GM23338 (cell line): Measurements from ENCODE around the gene ZNF565. TPM values are rescaled to one million over a fixed set of nuclear protein-coding genes. Genes with fewer than 3 reads are reported as not detected.

Source experiments
- ATAC-seq: fragments of 200-7000 bp; cut with Tn5 transposase; 3 replicates; pipeline ENCODE4 v1.9.1; 2020
- DNase-seq: peaks from one replicate; pipeline ENCODE4 v3.0.0-alpha.2; 2015; ENCODE audit warnings: low spot score
- H2AFZ ChIP-seq: fragments of 200-600 bp; sonication (generic); 2 replicates; pipeline ENCODE4 v1.8.0; 2016; ENCODE audit warnings: antibody characterized with exemption, mild to moderate bottlenecking, moderate library complexity
- H3F3A ChIP-seq: fragments of 200-600 bp; sonication (generic); replicated peaks from 2 replicates; pipeline ENCODE4 v1.8.0; 2017; ENCODE audit warnings: antibody characterized with exemption, mixed run types, low read depth
- H3K27ac ChIP-seq: fragments of 200-600 bp; sonication (generic); 2 replicates; pipeline ENCODE4 v1.6.1; 2016; ENCODE audit warnings: low read depth
- H3K27me3 ChIP-seq: fragments of 200-600 bp; sonication (generic); 2 replicates; pipeline ENCODE4 v1.8.0; 2016; ENCODE audit warnings: mild to moderate bottlenecking, mixed run types, moderate library complexity; ENCODE audit not compliant: insufficient read depth
- H3K36me3 ChIP-seq: fragments of 200-600 bp; sonication (generic); 2 replicates; pipeline ENCODE4 v1.8.0; 2016; ENCODE audit warnings: mild to moderate bottlenecking; ENCODE audit not compliant: insufficient read depth
- H3K4me1 ChIP-seq: fragments of 200-600 bp; sonication (generic); 2 replicates; pipeline ENCODE4 v1.8.0; 2016; ENCODE audit warnings: mild to moderate bottlenecking, moderate library complexity; ENCODE audit not compliant: insufficient read depth
- H3K4me2 ChIP-seq: fragments of 200-600 bp; sonication (generic); 2 replicates; pipeline ENCODE4 v1.7.1; 2017; ENCODE audit warnings: mixed run types
- H3K4me3 ChIP-seq: fragments of 200-600 bp; sonication (generic); 2 replicates; pipeline ENCODE4 v1.6.1; 2016; ENCODE audit warnings: mixed run types
- H3K79me2 ChIP-seq: fragments of 200-600 bp; sonication (generic); replicated peaks from 2 replicates; pipeline ENCODE4 v1.8.0; 2017; ENCODE audit warnings: mild to moderate bottlenecking; ENCODE audit not compliant: insufficient read depth
- H3K9me2 ChIP-seq: fragments of 200-600 bp; sonication (generic); 2 replicates; pipeline ENCODE4 v1.8.0; 2017; ENCODE audit not compliant: insufficient read depth
- H4K20me1 ChIP-seq: fragments of 200-600 bp; sonication (generic); replicated peaks from 2 replicates; pipeline ENCODE4 v1.8.0; 2017; ENCODE audit warnings: mild to moderate bottlenecking; ENCODE audit not compliant: insufficient read depth
- H3K27ac Mint-ChIP-seq: 2 replicates; pipeline ENCODE4 v1.8.0; 2020; ENCODE audit warnings: inconsistent platforms, mild to moderate bottlenecking, moderate library complexity, mixed read lengths
- H3K27me3 Mint-ChIP-seq: 3 replicates; pipeline ENCODE4 v1.8.0; 2022; ENCODE audit warnings: low read depth, mild to moderate bottlenecking, moderate library complexity, mixed read lengths, inconsistent platforms; ENCODE audit not compliant: insufficient read depth, poor library complexity
- H3K36me3 Mint-ChIP-seq: 3 replicates; pipeline ENCODE4 v1.8.0; 2021; ENCODE audit warnings: low read depth, mild to moderate bottlenecking, inconsistent platforms, moderate library complexity, mixed read lengths
- H3K4me1 Mint-ChIP-seq: 3 replicates; pipeline ENCODE4 v1.8.0; 2020; ENCODE audit warnings: mild to moderate bottlenecking, inconsistent platforms, mixed read lengths
- H3K4me3 Mint-ChIP-seq: 3 replicates; pipeline ENCODE4 v1.8.0; 2021; ENCODE audit warnings: moderate library complexity, mild to moderate bottlenecking, inconsistent platforms, mixed read lengths
- H3K9me3 Mint-ChIP-seq: 3 replicates; pipeline ENCODE4 v1.8.0; 2020; ENCODE audit warnings: moderate library complexity, mild to moderate bottlenecking, inconsistent platforms, mixed read lengths
- CREB1 ChIP-seq: fragments of 250-450 bp; sonication (Bioruptor Pico); IDR thresholded peaks from 2 replicates; pipeline ENCODE4 v1.5.0; 2020; ENCODE audit warnings: low read depth, mild to moderate bottlenecking, moderate library complexity
- EZH2 ChIP-seq: fragments of 200-600 bp; sonication (generic); IDR thresholded peaks from one replicate; pipeline ENCODE4 v1.8.0; 2017; ENCODE audit warnings: antibody characterized with exemption, mild to moderate bottlenecking, low read depth; ENCODE audit not compliant: unreplicated experiment
- EZH2phosphoT487 ChIP-seq: fragments of 200-600 bp; sonication (generic); IDR thresholded peaks from one replicate; pipeline ENCODE4 v1.8.1; 2018; ENCODE audit warnings: antibody characterized with exemption; ENCODE audit not compliant: unreplicated experiment
- JUNB ChIP-seq: IDR thresholded peaks from one replicate; pipeline ENCODE4 v1.6.1; 2016; ENCODE audit warnings: antibody characterized with exemption; ENCODE audit not compliant: unreplicated experiment
- NANOG ChIP-seq: IDR thresholded peaks from 2 replicates; pipeline ENCODE4 v1.6.1; 2016; ENCODE audit warnings: antibody characterized with exemption, borderline replicate concordance
- POLR2AphosphoS5 ChIP-seq: IDR thresholded peaks from 2 replicates; pipeline ENCODE4 v1.6.1; 2016; ENCODE audit warnings: antibody characterized with exemption, low read depth
- REST ChIP-seq: IDR thresholded peaks from one replicate; pipeline ENCODE4 v1.6.1; 2018; ENCODE audit warnings: antibody characterized with exemption; ENCODE audit not compliant: unreplicated experiment
- ZNF114 ChIP-seq: fragments of 250-450 bp; sonication (Bioruptor Pico); IDR thresholded peaks from 2 replicates; pipeline ENCODE4 v1.5.0; 2020; ENCODE audit warnings: mild to moderate bottlenecking, moderate library complexity
- polyA plus RNA-seq: library from polyadenylated mRNA; unstranded; fragments of >200 nt; fragmentation: Nextera tagmentation; extraction: Ambion mirVana; gene quantifications from 2 replicates; pipeline ENCODE4 v1.2.1, GENCODE V29; 2016
- total RNA-seq: library from RNA; depleted of rRNA; stranded (reverse); fragments of >200 nt; shearing (Covaris generic); gene quantifications from 2 replicates; pipeline ENCODE4 v1.2.3, GENCODE V29; 2014
- TF ChIP-seq, protein P1 (sequence below), 2 experiments: fragments of 200-600 bp in 1 of 2; sonication (generic) in 1 of 2; conservative IDR thresholded peaks; 2 replicates each; pipeline versions ENCODE4 v1.5.1 to v1.6.1; 2016 to 2017; ENCODE audit warnings: antibody characterized with exemption in 2 of 2, low read depth in 2 of 2, mild to moderate bottlenecking in 2 of 2, moderate library complexity in 1 of 2
- TF ChIP-seq, protein P2 (sequence below): fragments of 250-450 bp; sonication (Bioruptor Pico); IDR thresholded peaks from 2 replicates; pipeline ENCODE4 v1.5.0; 2020; ENCODE audit warnings: mild to moderate bottlenecking, moderate library complexity

The ZNF565 gene
- total and polyA plus RNA-seq, 2 experiments from 2014 or later, result 2.4 to 3.2 TPM

DNA sequence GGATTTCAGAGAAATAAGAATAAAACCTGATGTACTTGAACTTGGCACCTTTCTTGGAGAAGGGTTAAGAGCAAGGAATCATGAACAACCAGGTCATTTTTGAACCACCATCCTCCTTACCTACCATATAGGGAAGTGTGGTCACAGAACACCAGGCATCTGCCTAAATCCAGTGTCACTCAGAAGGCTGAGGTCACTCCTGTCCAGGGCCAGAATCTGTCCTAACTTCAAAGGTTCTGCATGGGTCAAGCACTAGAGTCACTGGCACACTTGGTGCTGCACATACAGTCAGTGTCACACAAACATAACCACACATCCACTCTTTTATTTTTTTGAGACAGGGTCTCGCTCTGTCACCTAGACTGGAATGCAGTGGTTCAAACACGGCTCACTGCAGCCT is 1.6 kb downstream of the ZNF565 start (continued):
- TF ChIP-seq EZH2phosphoT487 (no peak), NANOG (no peak), REST (no peak), POLR2AphosphoS5 (no peak), ZNF114 (CRISPR knock-in tag) (no peak), JUNB (no peak)
- TF ChIP-seq, protein P1, sequence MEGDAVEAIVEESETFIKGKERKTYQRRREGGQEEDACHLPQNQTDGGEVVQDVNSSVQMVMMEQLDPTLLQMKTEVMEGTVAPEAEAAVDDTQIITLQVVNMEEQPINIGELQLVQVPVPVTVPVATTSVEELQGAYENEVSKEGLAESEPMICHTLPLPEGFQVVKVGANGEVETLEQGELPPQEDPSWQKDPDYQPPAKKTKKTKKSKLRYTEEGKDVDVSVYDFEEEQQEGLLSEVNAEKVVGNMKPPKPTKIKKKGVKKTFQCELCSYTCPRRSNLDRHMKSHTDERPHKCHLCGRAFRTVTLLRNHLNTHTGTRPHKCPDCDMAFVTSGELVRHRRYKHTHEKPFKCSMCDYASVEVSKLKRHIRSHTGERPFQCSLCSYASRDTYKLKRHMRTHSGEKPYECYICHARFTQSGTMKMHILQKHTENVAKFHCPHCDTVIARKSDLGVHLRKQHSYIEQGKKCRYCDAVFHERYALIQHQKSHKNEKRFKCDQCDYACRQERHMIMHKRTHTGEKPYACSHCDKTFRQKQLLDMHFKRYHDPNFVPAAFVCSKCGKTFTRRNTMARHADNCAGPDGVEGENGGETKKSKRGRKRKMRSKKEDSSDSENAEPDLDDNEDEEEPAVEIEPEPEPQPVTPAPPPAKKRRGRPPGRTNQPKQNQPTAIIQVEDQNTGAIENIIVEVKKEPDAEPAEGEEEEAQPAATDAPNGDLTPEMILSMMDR (conservative IDR thresholded peaks at IDR 0.05; ENCODE audit: low read depth in 2 of 2), result no peak

- Mint-ChIP-seq H3K4me1 (peaks cover 3% of the 10 kb centered on the region; the same call in 1 of the 3 replicates), H3K4me3 (no peak overlapping the region), H3K36me3 (no peaks in the 10 kb centered on the region), H3K27me3 (peaks cover 5% of the 10 kb centered on the region), H3K27ac (no peak overlapping the region), H3K9me3 (no peaks in the 10 kb centered on the region)
- no peak overlapping the region for H3K27ac ChIP-seq
- no peak overlapping the region for H2AFZ ChIP-seq
- no peaks in the 10 kb centered on the region for H3K27me3 ChIP-seq
- no peaks in the 10 kb centered on the region for H3K9me2 ChIP-seq
- H4K20me1 ChIP-seq, result no peaks in the 10 kb centered on the region
- H3K79me2 ChIP-seq, result peaks cover 11% of the 10 kb centered on the region
- no peaks in the 10 kb centered on the region for H3K36me3 ChIP-seq
- ATAC-seq, result no peak
- DNase-seq, result no peak
- H3K4me1 ChIP-seq, result no peaks in the 10 kb centered on the region
- no peak overlapping the region for H3K4me3 ChIP-seq
- H3F3A ChIP-seq, result peaks cover 7% of the 10 kb centered on the region; the same call in 1 of the 2 replicates
- no peak overlapping the region for H3K4me2 ChIP-seq
- TF ChIP-seq REST (no peak), ZNF114 (CRISPR knock-in tag) (no peak), EZH2phosphoT487 (no peak), CREB1 (CRISPR knock-in tag) (no peak), EZH2 (no peak), JUNB (no peak)
- TF ChIP-seq, protein P2, sequence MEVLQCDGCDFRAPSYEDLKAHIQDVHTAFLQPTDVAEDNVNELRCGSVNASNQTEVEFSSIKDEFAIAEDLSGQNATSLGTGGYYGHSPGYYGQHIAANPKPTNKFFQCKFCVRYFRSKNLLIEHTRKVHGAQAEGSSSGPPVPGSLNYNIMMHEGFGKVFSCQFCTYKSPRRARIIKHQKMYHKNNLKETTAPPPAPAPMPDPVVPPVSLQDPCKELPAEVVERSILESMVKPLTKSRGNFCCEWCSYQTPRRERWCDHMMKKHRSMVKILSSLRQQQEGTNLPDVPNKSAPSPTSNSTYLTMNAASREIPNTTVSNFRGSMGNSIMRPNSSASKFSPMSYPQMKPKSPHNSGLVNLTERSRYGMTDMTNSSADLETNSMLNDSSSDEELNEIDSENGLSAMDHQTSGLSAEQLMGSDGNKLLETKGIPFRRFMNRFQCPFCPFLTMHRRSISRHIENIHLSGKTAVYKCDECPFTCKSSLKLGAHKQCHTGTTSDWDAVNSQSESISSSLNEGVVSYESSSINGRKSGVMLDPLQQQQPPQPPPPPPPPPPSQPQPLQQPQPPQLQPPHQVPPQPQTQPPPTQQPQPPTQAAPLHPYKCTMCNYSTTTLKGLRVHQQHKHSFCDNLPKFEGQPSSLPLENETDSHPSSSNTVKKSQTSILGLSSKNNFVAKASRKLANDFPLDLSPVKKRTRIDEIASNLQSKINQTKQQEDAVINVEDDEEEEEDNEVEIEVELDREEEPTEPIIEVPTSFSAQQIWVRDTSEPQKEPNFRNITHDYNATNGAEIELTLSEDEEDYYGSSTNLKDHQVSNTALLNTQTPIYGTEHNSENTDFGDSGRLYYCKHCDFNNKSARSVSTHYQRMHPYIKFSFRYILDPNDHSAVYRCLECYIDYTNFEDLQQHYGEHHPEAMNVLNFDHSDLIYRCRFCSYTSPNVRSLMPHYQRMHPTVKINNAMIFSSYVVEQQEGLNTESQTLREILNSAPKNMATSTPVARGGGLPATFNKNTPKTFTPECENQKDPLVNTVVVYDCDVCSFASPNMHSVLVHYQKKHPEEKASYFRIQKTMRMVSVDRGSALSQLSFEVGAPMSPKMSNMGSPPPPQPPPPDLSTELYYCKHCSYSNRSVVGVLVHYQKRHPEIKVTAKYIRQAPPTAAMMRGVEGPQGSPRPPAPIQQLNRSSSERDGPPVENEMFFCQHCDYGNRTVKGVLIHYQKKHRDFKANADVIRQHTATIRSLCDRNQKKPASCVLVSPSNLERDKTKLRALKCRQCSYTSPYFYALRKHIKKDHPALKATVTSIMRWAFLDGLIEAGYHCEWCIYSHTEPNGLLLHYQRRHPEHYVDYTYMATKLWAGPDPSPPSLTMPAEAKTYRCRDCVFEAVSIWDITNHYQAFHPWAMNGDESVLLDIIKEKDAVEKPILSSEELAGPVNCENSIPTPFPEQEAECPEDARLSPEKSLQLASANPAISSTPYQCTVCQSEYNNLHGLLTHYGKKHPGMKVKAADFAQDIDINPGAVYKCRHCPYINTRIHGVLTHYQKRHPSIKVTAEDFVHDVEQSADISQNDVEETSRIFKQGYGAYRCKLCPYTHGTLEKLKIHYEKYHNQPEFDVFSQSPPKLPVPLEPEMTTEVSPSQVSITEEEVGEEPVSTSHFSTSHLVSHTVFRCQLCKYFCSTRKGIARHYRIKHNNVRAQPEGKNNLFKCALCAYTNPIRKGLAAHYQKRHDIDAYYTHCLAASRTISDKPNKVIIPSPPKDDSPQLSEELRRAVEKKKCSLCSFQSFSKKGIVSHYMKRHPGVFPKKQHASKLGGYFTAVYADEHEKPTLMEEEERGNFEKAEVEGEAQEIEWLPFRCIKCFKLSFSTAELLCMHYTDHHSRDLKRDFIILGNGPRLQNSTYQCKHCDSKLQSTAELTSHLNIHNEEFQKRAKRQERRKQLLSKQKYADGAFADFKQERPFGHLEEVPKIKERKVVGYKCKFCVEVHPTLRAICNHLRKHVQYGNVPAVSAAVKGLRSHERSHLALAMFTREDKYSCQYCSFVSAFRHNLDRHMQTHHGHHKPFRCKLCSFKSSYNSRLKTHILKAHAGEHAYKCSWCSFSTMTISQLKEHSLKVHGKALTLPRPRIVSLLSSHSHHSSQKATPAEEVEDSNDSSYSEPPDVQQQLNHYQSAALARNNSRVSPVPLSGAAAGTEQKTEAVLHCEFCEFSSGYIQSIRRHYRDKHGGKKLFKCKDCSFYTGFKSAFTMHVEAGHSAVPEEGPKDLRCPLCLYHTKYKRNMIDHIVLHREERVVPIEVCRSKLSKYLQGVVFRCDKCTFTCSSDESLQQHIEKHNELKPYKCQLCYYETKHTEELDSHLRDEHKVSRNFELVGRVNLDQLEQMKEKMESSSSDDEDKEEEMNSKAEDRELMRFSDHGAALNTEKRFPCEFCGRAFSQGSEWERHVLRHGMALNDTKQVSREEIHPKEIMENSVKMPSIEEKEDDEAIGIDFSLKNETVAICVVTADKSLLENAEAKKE (CRISPR knock-in tag), result no peak
Measured at GRCh38 chr19:36210497-36210896, 4.0 kb downstream of the ZNF565 start.
